ENCODE measurements around the gene SPACA7.

SPACA7 gene

GRCh38 chr13:112483299-112483698 lies 107.1 kb downstream of the SPACA7 start:
- H3K79me2 ChIP-seq (ENCODE audit: control insufficient read depth, insufficient read depth, low read length, unreplicated experiment) = no peaks in the 10 kb centered on the region
- no peak overlapping the region for H2AFZ ChIP-seq (ENCODE audit: low read length, unreplicated experiment)
- no peaks in the 10 kb centered on the region; the same call in 1 of the 2 replicates for H3K36me3 ChIP-seq (ENCODE audit: insufficient read depth, low read length)
- no peaks in the 10 kb centered on the region for H3K4me1 ChIP-seq (ENCODE audit: control insufficient read depth, insufficient read depth, low read length, unreplicated experiment)
- H3K27ac ChIP-seq (ENCODE audit: low read depth, low read length) = no peak overlapping the region
- H3K27me3 ChIP-seq (ENCODE audit: insufficient read depth, low read length) = no peaks in the 10 kb centered on the region
- no peak overlapping the region for H3K4me3 ChIP-seq (ENCODE audit: low read depth, low read length)
